Testis (tissue), 2 donors: ENCODE results near the gene CLEC7A.

Experiments used
- POLR2A ChIP-seq: fragments of 450-650 bp; IDR thresholded peaks from one replicate; pipeline ENCODE4 v1.6.1; 2017; ENCODE audit warnings: antibody characterized with exemption, mild to moderate bottlenecking, moderate library complexity
- TF ChIP-seq, protein P1 (sequence below), 3 experiments: fragments of 450-650 bp in 2 of 3; fragments of 200-600 bp in 1 of 3; sonication (generic) in 1 of 3; IDR thresholded peaks; one replicate each; pipeline ENCODE4 v1.5.1; 2016 to 2019; ENCODE audit warnings: antibody characterized with exemption in 3 of 3, mild to moderate bottlenecking in 2 of 3, moderate library complexity in 1 of 3

DNA sequence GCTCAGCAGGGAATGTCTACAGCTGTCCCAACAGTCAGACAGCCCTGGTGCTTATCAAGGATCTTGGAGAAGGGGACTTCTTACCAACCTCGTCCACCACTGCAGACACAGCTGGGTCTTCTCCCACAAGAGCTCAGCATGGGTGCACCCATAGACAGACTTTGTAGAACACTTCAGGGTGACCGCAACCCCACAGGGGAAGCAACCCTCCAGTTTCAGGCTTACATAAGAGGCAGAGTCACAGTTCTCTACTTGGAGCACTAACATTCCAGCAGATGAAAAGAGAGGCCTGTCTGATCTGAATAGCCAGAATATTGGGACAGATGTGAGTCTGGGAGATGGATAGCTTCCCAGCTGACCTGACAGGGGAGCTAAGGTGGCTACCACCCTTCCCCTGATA is 27.7 kb downstream of the CLEC7A start:
- TF ChIP-seq, protein P1, sequence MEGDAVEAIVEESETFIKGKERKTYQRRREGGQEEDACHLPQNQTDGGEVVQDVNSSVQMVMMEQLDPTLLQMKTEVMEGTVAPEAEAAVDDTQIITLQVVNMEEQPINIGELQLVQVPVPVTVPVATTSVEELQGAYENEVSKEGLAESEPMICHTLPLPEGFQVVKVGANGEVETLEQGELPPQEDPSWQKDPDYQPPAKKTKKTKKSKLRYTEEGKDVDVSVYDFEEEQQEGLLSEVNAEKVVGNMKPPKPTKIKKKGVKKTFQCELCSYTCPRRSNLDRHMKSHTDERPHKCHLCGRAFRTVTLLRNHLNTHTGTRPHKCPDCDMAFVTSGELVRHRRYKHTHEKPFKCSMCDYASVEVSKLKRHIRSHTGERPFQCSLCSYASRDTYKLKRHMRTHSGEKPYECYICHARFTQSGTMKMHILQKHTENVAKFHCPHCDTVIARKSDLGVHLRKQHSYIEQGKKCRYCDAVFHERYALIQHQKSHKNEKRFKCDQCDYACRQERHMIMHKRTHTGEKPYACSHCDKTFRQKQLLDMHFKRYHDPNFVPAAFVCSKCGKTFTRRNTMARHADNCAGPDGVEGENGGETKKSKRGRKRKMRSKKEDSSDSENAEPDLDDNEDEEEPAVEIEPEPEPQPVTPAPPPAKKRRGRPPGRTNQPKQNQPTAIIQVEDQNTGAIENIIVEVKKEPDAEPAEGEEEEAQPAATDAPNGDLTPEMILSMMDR (IDR thresholded peaks at IDR 0.05): no peak
- no peak for TF ChIP-seq POLR2A
